Measurements from ENCODE around the gene LMAN1L.

LMAN1L gene

GRCh38 chr15:74802862-74803447 lies 9.7 kb upstream of the LMAN1L start:
- no peaks in the 10 kb centered on the region for H3K9me3 ChIP-seq (ENCODE audit: control insufficient read depth, low read length)
- H3K4me3 ChIP-seq (ENCODE audit: insufficient read depth, low read depth, low read length) = no peak overlapping the region
- no peak overlapping the region for H3K27ac ChIP-seq (ENCODE audit: insufficient read depth, low read depth, low read length, poor library complexity, severe bottlenecking)
- H3K27me3 ChIP-seq (ENCODE audit: control insufficient read depth, insufficient read depth, low read length, poor library complexity, severe bottlenecking) = no peaks in the 10 kb centered on the region
- 95 to 96% methylated on average over 31 of the region's 31 CpGs for WGBS, 2 experiments
- no peaks in the 10 kb centered on the region for H3K4me1 ChIP-seq (ENCODE audit: control insufficient read depth, insufficient read depth, low read length)
- peaks cover 21% of the 10 kb centered on the region for H3K36me3 ChIP-seq (ENCODE audit: control insufficient read depth, insufficient read depth, low read length)

DNA sequence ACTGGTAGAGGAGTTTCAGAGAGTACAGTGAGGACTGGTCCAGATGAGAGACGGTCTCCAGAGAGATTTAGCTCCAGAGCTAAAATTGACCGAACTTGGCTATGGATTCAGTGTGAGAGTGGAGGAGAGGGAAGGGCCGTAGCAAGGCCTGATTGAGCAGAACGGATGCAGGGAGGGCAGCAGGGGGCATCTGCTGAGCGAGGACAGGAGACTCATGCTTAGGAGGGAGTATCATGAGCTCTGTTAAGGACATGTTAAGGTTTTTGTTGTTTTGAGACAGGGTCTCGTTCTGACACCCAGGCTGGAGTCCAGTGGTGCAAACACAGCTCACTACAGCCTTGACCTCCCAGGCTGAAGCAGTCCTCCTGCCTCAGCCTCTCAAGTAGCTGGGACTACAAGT lies 7.7 kb upstream of the LMAN1L start:
- Histone ChIP-seq H3K4me1 (ENCODE audit: control insufficient read depth, insufficient read depth, low read length) (peaks cover 5% of the 10 kb centered on the region), H3K4me3 (ENCODE audit: insufficient read depth, low read depth, low read length) (no peak overlapping the region), H3K27me3 (ENCODE audit: control insufficient read depth, insufficient read depth, low read length, poor library complexity, severe bottlenecking) (no peaks in the 10 kb centered on the region), H3K36me3 (ENCODE audit: control insufficient read depth, insufficient read depth, low read length) (peaks cover 21% of the 10 kb centered on the region), H3K27ac (ENCODE audit: insufficient read depth, low read depth, low read length, poor library complexity, severe bottlenecking) (no peak overlapping the region), H3K9me3 (ENCODE audit: control insufficient read depth, low read length) (no peaks in the 10 kb centered on the region)
- 84 to 85% methylated on average over 6 of the region's 6 CpGs for WGBS, 2 experiments

- 80 to 83% methylated on average over 5 of the region's 5 CpGs for WGBS, 2 experiments
- H3K4me1 ChIP-seq (ENCODE audit: control insufficient read depth, insufficient read depth, low read length) = peaks cover 5% of the 10 kb centered on the region
- peaks cover 7% of the 10 kb centered on the region for H3K36me3 ChIP-seq (ENCODE audit: control insufficient read depth, insufficient read depth, low read length)
- H3K4me3 ChIP-seq (ENCODE audit: insufficient read depth, low read depth, low read length) = no peak overlapping the region
- no peaks in the 10 kb centered on the region for H3K9me3 ChIP-seq (ENCODE audit: control insufficient read depth, low read length)
- H3K27ac ChIP-seq (ENCODE audit: insufficient read depth, low read depth, low read length, poor library complexity, severe bottlenecking) = no peak overlapping the region
- no peaks in the 10 kb centered on the region for H3K27me3 ChIP-seq (ENCODE audit: control insufficient read depth, insufficient read depth, low read length, poor library complexity, severe bottlenecking)
Measured at GRCh38 chr15:74807282-74807681, 5.4 kb upstream of the LMAN1L start.

- H3K36me3 ChIP-seq (ENCODE audit: control insufficient read depth, insufficient read depth, low read length) = peaks cover 2% of the 10 kb centered on the region
- H3K27me3 ChIP-seq (ENCODE audit: control insufficient read depth, insufficient read depth, low read length, poor library complexity, severe bottlenecking) = no peaks in the 10 kb centered on the region
- no peaks in the 10 kb centered on the region for H3K9me3 ChIP-seq (ENCODE audit: control insufficient read depth, low read length)
- H3K4me1 ChIP-seq (ENCODE audit: control insufficient read depth, insufficient read depth, low read length) = peaks cover 5% of the 10 kb centered on the region
- no peak overlapping the region for H3K4me3 ChIP-seq (ENCODE audit: insufficient read depth, low read depth, low read length)
- no peak overlapping the region for H3K27ac ChIP-seq (ENCODE audit: insufficient read depth, low read depth, low read length, poor library complexity, severe bottlenecking)
- 92 to 93% methylated on average over 18 of the region's 18 CpGs for WGBS, 2 experiments
Measured at GRCh38 chr15:74808078-74808839, 4.4 kb upstream of the LMAN1L start.

DNA sequence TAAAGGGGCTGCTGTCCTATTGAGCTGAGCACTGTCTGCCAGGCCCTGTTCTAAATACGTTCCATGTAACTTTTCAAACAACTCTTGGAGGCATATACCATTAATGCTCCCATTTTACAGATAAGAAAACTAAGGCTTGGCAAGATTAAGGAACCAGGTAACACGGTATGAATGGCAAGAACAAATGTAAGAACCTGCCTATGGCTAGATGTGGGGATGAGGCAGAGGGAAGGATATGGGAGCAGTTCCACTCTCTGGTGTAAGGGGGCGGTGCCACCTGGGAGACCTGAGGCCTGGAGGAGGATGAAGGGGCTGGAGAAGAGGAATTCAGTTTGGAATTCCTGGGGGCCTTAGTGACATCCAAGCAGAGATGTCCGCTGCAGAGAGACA lies 3.8 kb upstream of the LMAN1L start:
- Histone ChIP-seq H3K36me3 (ENCODE audit: control insufficient read depth, insufficient read depth, low read length) (no peaks in the 10 kb centered on the region), H3K4me3 (ENCODE audit: insufficient read depth, low read depth, low read length) (no peak overlapping the region), H3K27me3 (ENCODE audit: control insufficient read depth, insufficient read depth, low read length, poor library complexity, severe bottlenecking) (no peaks in the 10 kb centered on the region), H3K27ac (ENCODE audit: insufficient read depth, low read depth, low read length, poor library complexity, severe bottlenecking) (no peak overlapping the region), H3K4me1 (ENCODE audit: control insufficient read depth, insufficient read depth, low read length) (peaks cover 5% of the 10 kb centered on the region), H3K9me3 (ENCODE audit: control insufficient read depth, low read length) (no peaks in the 10 kb centered on the region)
- 66 to 70% methylated on average over 4 of the region's 4 CpGs for WGBS, 2 experiments

DNA sequence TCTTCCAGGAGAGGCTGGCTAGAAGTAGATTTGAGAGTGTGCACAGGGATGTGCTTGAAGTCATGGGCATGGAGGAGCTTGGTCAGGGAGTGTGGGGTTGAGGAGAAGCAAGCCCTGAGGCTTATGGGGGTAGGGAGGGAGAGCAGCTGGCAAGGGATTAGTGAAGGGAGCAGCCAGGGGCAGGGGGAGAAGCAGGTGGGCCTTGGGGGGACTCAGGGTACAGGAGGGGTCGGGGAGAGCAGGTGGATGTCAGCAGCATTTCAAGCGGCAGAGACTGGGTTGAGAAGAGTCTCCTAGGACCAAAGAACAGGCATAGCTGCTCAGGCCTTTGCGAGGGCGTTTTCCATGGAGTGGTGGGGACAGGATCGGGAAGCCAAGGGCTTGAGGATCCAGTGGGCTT lies 3.4 kb upstream of the LMAN1L start:
- no peaks in the 10 kb centered on the region for H3K36me3 ChIP-seq (ENCODE audit: control insufficient read depth, insufficient read depth, low read length)
- no peaks in the 10 kb centered on the region for H3K27me3 ChIP-seq (ENCODE audit: control insufficient read depth, insufficient read depth, low read length, poor library complexity, severe bottlenecking)
- no peak overlapping the region for H3K4me3 ChIP-seq (ENCODE audit: insufficient read depth, low read depth, low read length)
- H3K27ac ChIP-seq (ENCODE audit: insufficient read depth, low read depth, low read length, poor library complexity, severe bottlenecking) = no peak overlapping the region
- WGBS, 2 experiments = 88 to 93% methylated on average over 5 of the region's 5 CpGs
- peaks cover 5% of the 10 kb centered on the region for H3K4me1 ChIP-seq (ENCODE audit: control insufficient read depth, insufficient read depth, low read length)
- no peaks in the 10 kb centered on the region for H3K9me3 ChIP-seq (ENCODE audit: control insufficient read depth, low read length)

DNA sequence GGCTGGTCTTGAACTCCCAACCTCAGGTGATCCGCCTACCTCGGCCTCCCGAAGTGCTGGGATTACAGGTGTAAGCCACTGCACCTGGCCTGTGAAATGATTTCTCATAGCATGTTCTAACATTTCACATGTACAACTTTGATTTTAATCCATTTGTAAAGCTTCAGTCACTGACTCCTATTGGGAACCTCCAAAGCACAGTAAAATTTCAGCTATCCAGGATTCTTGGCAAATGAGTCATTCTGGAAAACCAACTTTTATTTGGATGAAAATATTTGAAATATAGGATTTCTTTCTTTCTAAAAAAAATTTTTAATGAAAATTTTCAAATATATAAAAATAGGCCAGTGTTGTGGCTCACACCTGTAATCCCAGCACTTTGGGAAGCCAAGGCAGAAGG lies 2.7 kb upstream of the LMAN1L start:
- no peaks in the 10 kb centered on the region for H3K36me3 ChIP-seq (ENCODE audit: control insufficient read depth, insufficient read depth, low read length)
- H3K9me3 ChIP-seq (ENCODE audit: control insufficient read depth, low read length) = no peaks in the 10 kb centered on the region
- H3K4me3 ChIP-seq (ENCODE audit: insufficient read depth, low read depth, low read length) = no peak overlapping the region
- H3K27me3 ChIP-seq (ENCODE audit: control insufficient read depth, insufficient read depth, low read length, poor library complexity, severe bottlenecking) = no peaks in the 10 kb centered on the region
- no peak overlapping the region for H3K27ac ChIP-seq (ENCODE audit: insufficient read depth, low read depth, low read length, poor library complexity, severe bottlenecking)
- WGBS, 2 experiments = 93 to 97% methylated on average over 3 of the region's 3 CpGs
- H3K4me1 ChIP-seq (ENCODE audit: control insufficient read depth, insufficient read depth, low read length) = peaks cover 5% of the 10 kb centered on the region

- Histone ChIP-seq H3K36me3 (ENCODE audit: control insufficient read depth, insufficient read depth, low read length) (no peaks in the 10 kb centered on the region), H3K9me3 (ENCODE audit: control insufficient read depth, low read length) (no peaks in the 10 kb centered on the region), H3K27ac (ENCODE audit: insufficient read depth, low read depth, low read length, poor library complexity, severe bottlenecking) (no peak overlapping the region), H3K27me3 (ENCODE audit: control insufficient read depth, insufficient read depth, low read length, poor library complexity, severe bottlenecking) (no peaks in the 10 kb centered on the region), H3K4me3 (ENCODE audit: insufficient read depth, low read depth, low read length) (no peak overlapping the region), H3K4me1 (ENCODE audit: control insufficient read depth, insufficient read depth, low read length) (peaks cover 4% of the 10 kb centered on the region)
- WGBS, 2 experiments = 86 to 90% methylated on average over 10 of the region's 10 CpGs
Measured at GRCh38 chr15:74815121-74815934, 2.7 kb downstream of the LMAN1L start.

DNA sequence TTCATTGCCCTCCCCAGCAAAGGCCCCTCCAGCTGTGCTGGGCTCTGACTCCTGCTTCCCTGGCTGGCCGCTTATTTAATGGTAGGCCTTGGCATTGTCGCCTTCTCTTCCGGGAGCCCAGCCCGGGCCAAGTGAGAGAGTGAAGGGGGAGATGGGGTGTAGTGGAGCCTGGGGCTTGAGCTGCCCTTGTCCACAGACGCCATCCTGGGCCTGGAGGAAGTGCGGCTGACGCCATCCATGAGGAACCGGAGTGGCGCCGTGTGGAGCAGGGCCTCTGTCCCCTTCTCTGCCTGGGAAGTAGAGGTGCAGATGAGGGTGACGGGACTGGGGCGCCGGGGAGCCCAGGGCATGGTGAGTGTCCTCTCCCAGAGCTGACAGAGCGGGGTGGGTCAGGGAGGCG lies 3.3 kb downstream of the LMAN1L start:
- no peaks in the 10 kb centered on the region for H3K36me3 ChIP-seq (ENCODE audit: control insufficient read depth, insufficient read depth, low read length)
- peaks cover 10% of the 10 kb centered on the region for H3K4me1 ChIP-seq (ENCODE audit: control insufficient read depth, insufficient read depth, low read length)
- no peaks in the 10 kb centered on the region for H3K9me3 ChIP-seq (ENCODE audit: control insufficient read depth, low read length)
- no peak overlapping the region for H3K27ac ChIP-seq (ENCODE audit: insufficient read depth, low read depth, low read length, poor library complexity, severe bottlenecking)
- no peaks in the 10 kb centered on the region for H3K27me3 ChIP-seq (ENCODE audit: control insufficient read depth, insufficient read depth, low read length, poor library complexity, severe bottlenecking)
- WGBS, 2 experiments = 92% methylated on average over 15 of the region's 15 CpGs
- no peak overlapping the region for H3K4me3 ChIP-seq (ENCODE audit: insufficient read depth, low read depth, low read length)

DNA sequence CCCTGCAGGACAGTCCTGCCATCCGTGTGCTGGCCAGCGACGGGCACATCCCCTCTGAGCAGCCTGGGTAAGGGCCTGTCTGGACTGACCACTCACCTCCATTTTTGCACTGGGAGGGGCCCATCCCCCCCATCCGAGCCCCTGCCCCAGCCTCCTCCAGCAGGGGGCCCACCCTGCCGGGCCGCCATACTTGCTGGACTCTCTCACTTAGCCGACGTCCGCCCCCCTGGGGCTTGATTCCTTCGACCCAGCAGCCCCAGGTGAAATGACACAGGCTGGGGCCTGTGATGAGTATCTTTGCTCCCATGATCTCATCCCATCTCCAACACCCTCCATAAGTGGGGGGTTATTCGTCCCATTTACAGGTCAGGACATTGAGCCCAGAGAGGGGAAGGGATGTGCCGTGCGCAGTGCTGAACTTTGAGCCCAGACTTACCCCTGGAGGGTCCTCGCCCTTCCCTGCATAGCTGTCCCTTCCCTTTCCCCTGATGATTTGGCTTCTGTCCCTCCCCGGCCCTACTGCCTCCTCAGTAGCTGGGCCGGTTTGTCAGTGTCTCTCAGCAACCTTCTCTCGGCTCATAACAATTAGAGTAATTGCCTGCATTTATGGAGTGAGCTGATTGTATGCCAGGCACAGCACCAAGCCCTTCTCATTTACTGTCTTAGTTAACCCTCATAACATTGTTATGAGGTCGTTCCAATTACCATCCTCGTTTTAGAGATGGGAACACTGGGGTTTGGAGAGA lies 4.2 kb downstream of the LMAN1L start:
- peaks cover 19% of the 10 kb centered on the region for H3K4me1 ChIP-seq (ENCODE audit: control insufficient read depth, insufficient read depth, low read length)
- no peaks in the 10 kb centered on the region for H3K27me3 ChIP-seq (ENCODE audit: control insufficient read depth, insufficient read depth, low read length, poor library complexity, severe bottlenecking)
- H3K9me3 ChIP-seq (ENCODE audit: control insufficient read depth, low read length) = no peaks in the 10 kb centered on the region
- H3K4me3 ChIP-seq (ENCODE audit: insufficient read depth, low read depth, low read length) = no peak overlapping the region
- WGBS, 2 experiments = 72% methylated on average over 19 of the region's 19 CpGs
- no peak overlapping the region for H3K27ac ChIP-seq (ENCODE audit: insufficient read depth, low read depth, low read length, poor library complexity, severe bottlenecking)
- H3K36me3 ChIP-seq (ENCODE audit: control insufficient read depth, insufficient read depth, low read length) = no peaks in the 10 kb centered on the region

Measured in ectodermal cell (in vitro differentiated cells).